ENCODE data around the gene ETF1.

The ETF1 gene

GRCh38 chr5:138573223-138573622 lies 30.2 kb upstream of the ETF1 start:
- TF ChIP-seq, protein P1, sequence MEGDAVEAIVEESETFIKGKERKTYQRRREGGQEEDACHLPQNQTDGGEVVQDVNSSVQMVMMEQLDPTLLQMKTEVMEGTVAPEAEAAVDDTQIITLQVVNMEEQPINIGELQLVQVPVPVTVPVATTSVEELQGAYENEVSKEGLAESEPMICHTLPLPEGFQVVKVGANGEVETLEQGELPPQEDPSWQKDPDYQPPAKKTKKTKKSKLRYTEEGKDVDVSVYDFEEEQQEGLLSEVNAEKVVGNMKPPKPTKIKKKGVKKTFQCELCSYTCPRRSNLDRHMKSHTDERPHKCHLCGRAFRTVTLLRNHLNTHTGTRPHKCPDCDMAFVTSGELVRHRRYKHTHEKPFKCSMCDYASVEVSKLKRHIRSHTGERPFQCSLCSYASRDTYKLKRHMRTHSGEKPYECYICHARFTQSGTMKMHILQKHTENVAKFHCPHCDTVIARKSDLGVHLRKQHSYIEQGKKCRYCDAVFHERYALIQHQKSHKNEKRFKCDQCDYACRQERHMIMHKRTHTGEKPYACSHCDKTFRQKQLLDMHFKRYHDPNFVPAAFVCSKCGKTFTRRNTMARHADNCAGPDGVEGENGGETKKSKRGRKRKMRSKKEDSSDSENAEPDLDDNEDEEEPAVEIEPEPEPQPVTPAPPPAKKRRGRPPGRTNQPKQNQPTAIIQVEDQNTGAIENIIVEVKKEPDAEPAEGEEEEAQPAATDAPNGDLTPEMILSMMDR (conservative IDR thresholded peaks at IDR 0.05; ENCODE audit: low read depth, low read length) = no peak
- no peak for DNase-seq (ENCODE audit: low read depth)
- H3K4me3 ChIP-seq (ENCODE audit: low read length) = no peak overlapping the region

DNA sequence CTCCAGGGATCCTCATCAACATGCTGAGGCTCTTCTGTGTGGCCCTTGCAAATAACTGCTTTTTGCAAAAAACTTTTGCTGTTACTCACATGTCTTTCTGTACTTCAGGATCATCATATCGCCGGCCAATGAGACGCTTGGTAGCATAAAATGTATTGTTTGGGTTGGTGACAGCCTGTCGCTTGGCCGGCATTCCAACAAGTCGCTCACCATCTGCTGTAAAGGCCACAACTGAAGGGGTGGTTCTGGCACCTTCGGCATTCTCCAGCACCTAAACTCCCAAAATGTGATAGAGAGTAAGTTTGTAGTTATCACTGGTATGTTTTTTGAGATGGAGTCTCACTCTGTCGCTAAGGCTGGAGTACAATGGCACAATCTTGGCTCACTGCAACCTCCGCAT lies 27.8 kb upstream of the ETF1 start:
- TF ChIP-seq, protein P1 (conservative IDR thresholded peaks at IDR 0.05; ENCODE audit: low read depth, low read length) = no peak
- no peak for DNase-seq (ENCODE audit: low read depth)

DNA sequence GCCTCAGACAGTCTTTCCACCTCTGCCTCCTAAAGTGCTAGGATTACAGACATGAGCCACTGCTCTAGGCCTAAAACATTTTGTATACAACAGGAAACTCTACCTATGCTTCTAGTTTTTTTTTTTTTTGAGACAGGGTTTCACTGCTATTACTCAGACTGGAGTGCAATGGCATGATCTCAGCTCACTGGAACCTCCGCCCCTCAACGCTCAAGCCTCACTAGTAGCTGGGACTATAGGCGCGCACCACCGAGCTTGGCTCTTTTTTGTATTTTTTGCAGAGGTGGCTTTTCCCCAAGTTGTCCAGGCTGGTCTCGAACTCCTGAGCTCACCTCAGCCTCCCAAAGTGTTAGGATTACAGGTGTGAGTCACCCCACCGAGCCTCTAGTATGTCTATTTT lies 26.7 kb upstream of the ETF1 start:
- TF ChIP-seq, protein P1 (conservative IDR thresholded peaks at IDR 0.05; ENCODE audit: low read depth, low read length) = no peak
- H3K4me3 ChIP-seq (ENCODE audit: low read length) = no peak overlapping the region
- DNase-seq (ENCODE audit: low read depth) = no peak

More for the DNA sequence above, 27.8 kb upstream of the ETF1 start:
- H3K4me3 ChIP-seq (ENCODE audit: low read length) = no peak overlapping the region

DNA sequence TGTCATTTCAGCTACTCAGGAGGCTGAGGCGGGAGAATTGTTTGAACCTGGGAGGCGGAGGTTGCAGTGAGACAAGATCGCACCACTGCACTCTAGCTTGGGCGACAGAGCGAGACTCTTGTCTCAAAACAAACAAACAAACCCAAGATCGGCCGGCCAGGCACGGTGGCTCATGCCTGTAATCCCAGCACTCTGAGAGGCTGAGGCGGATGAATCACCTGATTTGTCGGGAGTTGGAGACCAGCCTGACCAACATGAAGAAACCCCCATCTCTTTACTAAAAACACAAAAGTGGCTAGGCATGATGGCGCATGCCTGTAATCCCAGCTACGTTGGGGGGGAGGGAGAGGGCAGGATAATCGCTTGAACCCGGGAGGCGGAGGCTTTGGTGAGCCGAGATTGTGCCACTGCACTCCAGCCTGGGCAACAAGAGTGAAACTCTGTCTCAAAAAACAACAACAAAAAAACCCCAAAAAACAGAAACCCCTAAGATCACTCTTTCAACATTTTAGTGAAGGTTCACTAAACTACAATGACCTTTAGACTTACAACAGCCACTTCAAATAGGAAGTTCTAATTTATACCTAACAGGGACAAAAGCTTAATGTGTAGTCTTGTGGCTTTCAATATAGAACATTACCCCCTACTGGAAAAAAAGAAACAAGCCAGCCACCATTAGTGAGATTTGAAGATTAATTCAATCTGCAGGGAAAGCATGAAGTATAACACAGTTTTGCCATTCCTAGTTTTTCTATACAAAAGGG lies 25.2 kb upstream of the ETF1 start:
- DNase-seq (ENCODE audit: low read depth) = no peak
- H3K4me3 ChIP-seq (ENCODE audit: low read length) = no peak overlapping the region
- TF ChIP-seq, protein P1 (conservative IDR thresholded peaks at IDR 0.05; ENCODE audit: low read depth, low read length) = no peak

DNA sequence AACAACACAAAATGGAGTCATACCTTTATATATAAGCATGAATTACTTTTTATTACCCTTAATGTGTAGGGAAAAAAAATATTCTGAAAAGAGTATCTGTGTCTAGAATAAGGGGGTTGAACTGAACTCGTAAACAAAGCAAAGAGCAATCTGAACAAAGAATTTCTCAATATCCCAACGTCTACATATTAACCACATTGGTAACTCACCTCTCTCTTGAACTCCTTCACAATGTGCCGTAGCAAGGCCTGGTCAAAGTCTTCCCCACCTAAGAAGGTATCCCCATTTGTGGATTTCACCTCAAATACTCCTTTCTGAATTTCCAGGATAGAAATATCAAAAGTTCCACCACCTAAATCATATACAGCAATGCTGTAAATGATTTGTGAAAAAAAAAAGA lies 23.8 kb upstream of the ETF1 start:
- no peak overlapping the region for H3K4me3 ChIP-seq (ENCODE audit: low read length)
- DNase-seq (ENCODE audit: low read depth) = no peak
- TF ChIP-seq, protein P1 (conservative IDR thresholded peaks at IDR 0.05; ENCODE audit: low read depth, low read length) = no peak

GRCh38 chr5:138565100-138565821 lies 22.2 kb upstream of the ETF1 start:
- H3K4me3 ChIP-seq (ENCODE audit: low read length) = no peak overlapping the region
- TF ChIP-seq, protein P1 (conservative IDR thresholded peaks at IDR 0.05; ENCODE audit: low read depth, low read length) = no peak
- DNase-seq (ENCODE audit: low read depth) = no peak

- DNase-seq (ENCODE audit: low read depth) = no peak
- H3K4me3 ChIP-seq (ENCODE audit: low read length) = no peak overlapping the region
- TF ChIP-seq, protein P1 (conservative IDR thresholded peaks at IDR 0.05; ENCODE audit: low read depth, low read length) = no peak
Measured at GRCh38 chr5:138564242-138564641, 21.2 kb upstream of the ETF1 start.
